ENCODE data around the gene MYCN. TPM values are rescaled to one million over a fixed set of nuclear protein-coding genes. Genes with fewer than 3 reads are reported as not detected.

MYCN gene
- total and polyA plus RNA-seq, 2 of the 8 experiments (the other 6 are each of a cell fraction or from before 2014, with no cell fraction given), result 87.8 to 137 TPM

DNA sequence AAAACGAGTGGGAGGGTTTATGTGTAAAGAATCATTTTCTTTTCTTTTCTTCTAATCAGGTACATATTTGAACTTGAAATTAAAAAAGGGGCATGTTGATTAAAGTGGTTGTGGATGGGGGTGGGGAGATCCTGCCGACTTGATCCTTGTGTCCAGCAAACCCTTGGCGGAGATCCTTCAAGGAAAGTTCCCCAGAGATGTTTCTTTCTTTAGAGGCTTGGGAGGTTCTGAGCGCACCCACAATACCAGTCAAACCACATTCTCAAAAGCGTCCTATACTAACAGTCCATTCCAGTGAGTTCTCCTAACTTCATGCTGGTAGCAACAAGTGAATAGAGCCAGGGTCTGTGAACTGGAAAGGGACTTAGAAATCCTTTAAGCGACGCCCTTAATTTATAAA is 49.2 kb downstream of the MYCN start (continued):
- TF ChIP-seq CHD7 (IDR thresholded peaks at IDR 0.05; ENCODE audit: insufficient replicate concordance, low read length), result no peak
- no peak for TF ChIP-seq ASH2L (IDR thresholded peaks at IDR 0.05; ENCODE audit: low read length)
- TF ChIP-seq TAF7 (optimal IDR thresholded peaks at IDR 0.05; ENCODE audit: borderline replicate concordance, low read depth, low read length), result no peak
- no peak for TF ChIP-seq NANOG (IDR thresholded peaks at IDR 0.05; ENCODE audit: insufficient read depth, low read depth, low read length, poor library complexity, severe bottlenecking)
- TF ChIP-seq CBX5 (IDR thresholded peaks at IDR 0.05; ENCODE audit: low read depth, low read length), result no peak
- TF ChIP-seq CHD1 (IDR thresholded peaks at IDR 0.05; ENCODE audit: low read depth, low read length), result no peak
- TF ChIP-seq BCL11A (IDR thresholded peaks at IDR 0.05; ENCODE audit: low read depth in 2 of 2, low read length in 2 of 2), result no peak
